Aorta (tissue), 5 donors: ENCODE data around the gene ELP5. TPM values are rescaled to one million over a fixed set of nuclear protein-coding genes. Genes with fewer than 3 reads are reported as not detected.

Source experiments
- ATAC-seq: fragments of 200-7000 bp; cut with Tn5 transposase; one replicate; pipeline ENCODE4 v1.9.1; 2022; ENCODE audit warnings: moderate library complexity; ENCODE audit not compliant: low FRiP score
- DNase-seq, 2 donors: peaks; one replicate each; pipeline ENCODE4 v3.0.0-alpha.2; 2020
- H3K27ac ChIP-seq, 2 donors: one replicate each; pipeline ENCODE4 v1.5.1; 2013; ENCODE audit warnings: low read length in 2 of 2, mild to moderate bottlenecking in 2 of 2, moderate library complexity in 2 of 2, control low read depth in 1 of 2, inconsistent platforms in 1 of 2, low read depth in 1 of 2
- H3K27me3 ChIP-seq, 2 donors: one replicate each; pipeline ENCODE4 v1.6.1; 2013; ENCODE audit warnings: control low read depth in 1 of 2, low read length in 1 of 2, mild to moderate bottlenecking in 1 of 2, moderate library complexity in 1 of 2; ENCODE audit not compliant: insufficient read depth in 2 of 2, control insufficient read depth in 1 of 2
- H3K36me3 ChIP-seq, 2 donors: one replicate each; pipeline ENCODE4 v1.6.1; 2013; ENCODE audit warnings: control low read depth in 1 of 2, low read length in 1 of 2, mild to moderate bottlenecking in 1 of 2; ENCODE audit not compliant: insufficient read depth in 2 of 2, control insufficient read depth in 1 of 2
- H3K4me1 ChIP-seq, 2 donors: one replicate each; pipeline ENCODE4 v1.6.1; 2013; ENCODE audit warnings: low read length in 2 of 2, control low read depth in 1 of 2, mild to moderate bottlenecking in 1 of 2, moderate library complexity in 1 of 2; ENCODE audit not compliant: insufficient read depth in 2 of 2, control insufficient read depth in 1 of 2
- H3K4me3 ChIP-seq, 2 donors: one replicate each; pipeline ENCODE4 v1.5.1; 2013; ENCODE audit warnings: low read length in 2 of 2, control low read depth in 1 of 2, mild to moderate bottlenecking in 1 of 2
- H3K9me3 ChIP-seq: one replicate; pipeline ENCODE4 v1.6.1; 2013; ENCODE audit warnings: mild to moderate bottlenecking, low read length; ENCODE audit not compliant: control insufficient read depth
- WGBS, 2 donors: extraction: QIAGEN DNeasy Blood & Tissue Kit; methylation state at CpG; one replicate each; pipeline ENCODE4 v1.1.7; 2013; 5-methylcytosine and 5-hydroxymethylcytosine counted together
- intact Hi-C, 2 donors: fragments of 100-400 bp; cut with DNase I; formaldehyde crosslinking; loops; one replicate each; pipeline versions ENCODE4 v1.14.2 to v1.15.0; 2022
- polyA plus RNA-seq, 2 donors: library from polyadenylated mRNA; stranded (reverse); fragments of 200-250 nt; gene quantifications; one replicate each; pipeline ENCODE4 v1.2.3, GENCODE V29; 2013
- total RNA-seq, 2 donors: library from RNA; stranded (reverse); fragmentation: NEBNext Ultra II Directional; extraction: Animal tissue kit (Norgen Biotek cat#: 25700); gene quantifications; one replicate each; pipeline ENCODE4 v1.2.1, GENCODE V29; 2021
- donor health status: healthy with polysubstance abuse.
- donor health status: Bipolar disorder and iron deficiency.
- donor health status: DM: no; HTN: no; CAD: no.
- donor health status: DM: no; HTN: no; CAD: no.
- donor health status: DM: yes; HTN: yes; CAD: no.

ELP5 gene
- total and polyA plus RNA-seq, 4 donors = 26.6 to 51.1 (median 28.9) TPM

DNA sequence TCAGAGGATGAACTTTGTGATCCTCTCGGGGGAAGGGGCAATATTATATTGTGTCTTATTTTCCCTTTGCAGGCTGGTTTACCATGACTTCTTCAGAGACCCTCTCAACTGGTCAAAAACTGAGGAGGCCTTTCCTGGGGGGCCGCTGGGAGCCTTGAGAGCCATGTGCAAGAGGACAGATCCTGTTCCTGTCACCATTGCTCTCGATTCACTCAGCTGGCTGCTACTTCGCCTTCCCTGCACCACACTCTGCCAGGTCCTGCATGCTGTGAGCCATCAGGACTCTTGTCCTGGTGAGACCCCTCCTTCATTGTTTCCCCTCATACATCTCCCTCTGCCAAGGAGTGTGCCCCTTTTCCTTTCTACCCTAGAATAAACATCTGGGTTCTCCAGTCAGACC lies 2.5 kb downstream of the ELP5 start:
- ATAC-seq = no peak
- Histone ChIP-seq H3K9me3 (no peaks in the 10 kb centered on the region), H3K27ac (no peak overlapping the region), H3K4me3 (no peak overlapping the region), H3K36me3 (peaks cover 0 to 8% of the 10 kb centered on the region in 2 donors), H3K4me1 (no peaks in the 10 kb centered on the region), H3K27me3 (no peaks in the 10 kb centered on the region)
- intact Hi-C loops = loop anchor here in 1 of 2 donors (5.0 kb wide), 1 partner anchor 43 kb away; no protein-coding TSS in a partner anchor
- no peak for DNase-seq
- 92 to 95% methylated on average over 4 of the region's 4 CpGs for WGBS, 2 donors

DNA sequence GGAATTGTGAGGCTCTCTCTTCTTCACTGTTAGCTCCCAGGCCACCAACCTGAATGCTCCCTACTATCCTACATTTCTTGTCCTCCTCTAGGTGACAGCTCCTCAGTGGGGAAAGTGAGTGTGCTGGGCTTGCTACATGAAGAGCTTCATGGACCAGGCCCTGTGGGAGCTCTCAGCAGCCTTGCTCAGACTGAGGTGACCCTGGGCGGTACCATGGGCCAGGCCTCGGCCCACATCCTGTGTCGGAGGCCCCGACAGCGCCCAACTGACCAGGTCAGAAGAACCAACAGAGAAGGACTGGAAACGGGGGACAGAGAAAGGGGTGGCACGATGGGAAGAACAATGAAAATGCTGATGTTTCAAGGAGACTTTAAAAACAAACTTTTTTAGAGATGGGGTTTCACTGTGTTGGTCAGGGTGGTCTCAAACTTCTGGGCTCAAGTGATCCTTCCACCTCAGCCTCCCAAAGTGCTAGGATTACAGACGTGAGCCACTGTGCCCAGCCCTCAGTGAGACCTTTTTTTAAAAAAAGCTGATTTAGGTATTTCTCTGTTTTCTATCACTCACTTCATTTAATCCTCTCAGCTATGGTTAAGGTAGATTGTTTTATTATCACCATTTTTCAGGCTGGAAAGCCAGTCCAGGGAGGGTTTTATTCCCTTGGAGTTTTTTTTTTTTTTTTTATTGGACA lies 4.9 kb downstream of the ELP5 start:
- no peak for DNase-seq
- Histone ChIP-seq H3K36me3 (peaks cover 0 to 8% of the 10 kb centered on the region in 2 donors), H3K4me1 (no peaks in the 10 kb centered on the region), H3K4me3 (no peak overlapping the region), H3K9me3 (no peaks in the 10 kb centered on the region), H3K27me3 (no peaks in the 10 kb centered on the region), H3K27ac (no peak overlapping the region)
- ATAC-seq = no peak
- intact Hi-C loops = no loop called here
- 88 to 91% methylated on average over 8 of the region's 8 CpGs for WGBS, 2 donors

DNA sequence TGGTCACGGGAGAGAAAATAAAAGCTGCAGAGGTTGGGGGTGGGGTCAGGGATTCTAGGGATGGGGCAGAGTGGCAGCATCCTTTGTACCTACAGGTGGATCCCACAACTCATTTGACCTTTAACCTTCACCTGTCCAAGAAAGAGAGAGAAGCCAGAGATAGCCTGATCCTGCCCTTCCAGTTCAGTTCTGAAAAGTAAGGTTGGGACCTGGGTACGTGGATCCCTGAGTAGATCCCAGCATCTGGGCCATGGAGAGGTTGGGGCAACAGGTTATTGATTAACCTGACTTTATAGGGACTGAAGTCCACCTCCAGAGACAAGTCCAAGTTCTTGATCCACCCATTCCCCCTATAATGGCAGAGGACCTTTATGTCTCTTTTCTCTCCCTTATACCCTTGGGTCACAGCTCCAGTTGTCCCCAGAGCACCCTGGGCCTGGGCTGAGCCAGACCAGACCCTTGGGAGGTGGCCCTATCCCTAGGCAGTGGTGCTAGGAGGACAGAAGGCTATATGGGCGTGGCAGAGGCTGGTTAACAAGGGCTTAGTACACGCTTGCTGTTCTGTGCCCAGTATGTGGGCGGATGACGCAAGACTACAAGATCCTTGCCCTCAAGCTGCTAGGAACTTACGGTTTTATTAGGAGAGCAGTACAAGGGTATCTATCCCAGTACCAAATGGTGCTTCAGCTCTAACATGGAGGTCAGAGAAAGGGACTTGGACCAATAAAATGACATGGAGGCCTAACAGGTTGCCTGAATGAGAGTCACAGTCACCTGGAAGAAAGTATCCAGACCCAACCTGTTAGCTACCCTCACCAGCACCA lies 6.9 kb downstream of the ELP5 start:
- intact Hi-C loops = no loop called here
- peak in 1 of 2 donors; percentile 53 for DNase-seq
- WGBS, 2 donors = 83 to 85% methylated on average over 7 of the region's 7 CpGs
- Histone ChIP-seq H3K4me1 (no peaks in the 10 kb centered on the region), H3K27ac (no peak overlapping the region), H3K4me3 (no peak overlapping the region), H3K27me3 (peaks cover 0 to 3% of the 10 kb centered on the region in 2 donors), H3K9me3 (no peaks in the 10 kb centered on the region), H3K36me3 (peaks cover 0 to 8% of the 10 kb centered on the region in 2 donors)
- ATAC-seq = no peak

DNA sequence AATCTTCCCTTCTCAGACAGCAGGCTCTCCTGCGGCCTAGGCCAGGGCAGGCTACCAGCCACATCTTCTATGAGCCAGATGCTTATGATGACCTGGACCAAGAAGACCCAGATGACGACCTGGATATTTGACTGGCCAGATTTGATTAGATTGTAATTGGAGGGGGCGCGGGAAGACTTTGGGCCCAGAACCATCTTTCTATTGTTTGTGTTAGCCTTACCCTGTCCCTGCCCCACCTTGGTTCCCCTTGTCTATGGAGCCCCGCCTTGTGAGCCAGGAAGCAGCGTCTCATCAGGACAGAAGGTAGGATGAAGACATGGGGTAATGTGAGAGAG lies 7.5 kb downstream of the ELP5 start:
- WGBS, 2 donors = 94 to 97% methylated on average over 6 of the region's 6 CpGs
- ATAC-seq = no peak
- intact Hi-C loops = no loop called here

DNA sequence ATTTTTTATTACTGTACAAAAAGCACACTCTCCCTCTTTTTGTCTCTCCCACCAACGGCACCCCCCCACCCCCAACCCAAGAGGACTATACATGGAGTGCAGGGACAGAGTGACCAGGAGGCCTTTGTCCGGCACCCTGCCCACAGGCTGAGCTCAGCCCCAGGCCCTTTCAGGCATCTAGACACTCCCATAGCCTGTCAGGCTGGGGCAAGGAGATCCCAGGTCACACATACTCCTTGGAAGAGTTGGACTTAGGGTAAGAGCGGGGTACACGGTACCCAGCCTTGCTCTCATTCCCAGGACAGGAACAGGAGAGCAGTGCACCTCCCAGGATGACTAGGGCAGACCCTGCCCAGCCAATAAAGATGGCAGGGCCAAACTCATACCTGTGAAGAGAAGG lies 8.1 kb downstream of the ELP5 start:
- intact Hi-C loops = no loop called here
- H3K27ac ChIP-seq = no peak overlapping the region
- H3K36me3 ChIP-seq = peaks cover 0 to 5% of the 10 kb centered on the region in 2 donors
- ATAC-seq (no peak), DNase-seq (no peak)
- H3K4me1 ChIP-seq = no peaks in the 10 kb centered on the region
- H3K27me3 ChIP-seq = peaks cover 0 to 3% of the 10 kb centered on the region in 2 donors
- WGBS, 2 donors = 81 to 87% methylated on average over 4 of the region's 4 CpGs
- H3K9me3 ChIP-seq = no peaks in the 10 kb centered on the region
- no peak overlapping the region for H3K4me3 ChIP-seq

More for the DNA sequence above, 7.5 kb downstream of the ELP5 start:
- Histone ChIP-seq H3K27me3 (peaks cover 0 to 3% of the 10 kb centered on the region in 2 donors), H3K27ac (no peak overlapping the region), H3K4me1 (no peaks in the 10 kb centered on the region), H3K9me3 (no peaks in the 10 kb centered on the region), H3K36me3 (peaks cover 0 to 6% of the 10 kb centered on the region in 2 donors), H3K4me3 (no peak overlapping the region)
- DNase-seq = no peak

DNA sequence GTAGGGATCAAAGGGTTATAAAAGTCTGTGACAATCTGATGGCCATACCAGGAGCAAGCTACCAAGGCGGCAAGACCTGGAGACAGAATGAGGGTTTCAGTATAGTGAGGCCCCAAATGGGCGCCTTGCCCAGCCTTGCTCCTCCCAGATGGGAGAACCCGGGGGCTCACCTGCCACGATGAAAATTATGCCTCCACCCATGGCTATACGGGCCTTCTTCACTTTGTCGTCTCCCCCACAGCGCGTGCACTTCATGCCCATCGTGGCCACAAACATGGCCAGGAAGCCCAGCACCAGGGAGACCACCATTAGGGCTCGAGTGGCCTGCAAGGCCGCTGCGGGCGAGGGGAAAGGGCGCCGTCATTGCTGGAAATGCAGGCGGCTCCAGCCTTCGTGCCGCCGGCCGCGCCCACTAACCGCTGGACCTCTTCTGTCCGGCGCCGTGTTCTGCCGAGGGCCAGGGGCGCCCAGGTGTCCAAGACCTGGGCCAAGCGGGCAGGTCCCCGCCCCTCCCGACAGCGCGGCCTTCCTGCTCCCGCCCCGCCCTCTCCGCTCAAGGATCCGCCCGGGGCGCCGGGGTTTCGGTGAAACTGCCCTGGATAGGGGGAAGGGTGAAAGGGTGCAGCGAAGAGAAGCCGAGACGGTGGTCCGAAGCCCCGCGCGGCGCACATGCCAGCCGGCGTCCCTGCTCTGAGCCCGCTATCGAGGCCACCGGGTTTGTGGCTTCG lies 8.8 kb downstream of the ELP5 start:
- intact Hi-C loops = no loop called here
- DNase-seq (peak in 1 of 2 donors; percentile 65), ATAC-seq (peak; percentile 53)
- 6 to 7% methylated on average over 45 to 54 of the region's 54 CpGs for WGBS, 2 donors
- peaks cover 0 to 5% of the 10 kb centered on the region in 2 donors for H3K36me3 ChIP-seq
- no peak overlapping the region for H3K4me3 ChIP-seq
- peaks cover 0 to 3% of the 10 kb centered on the region in 2 donors for H3K27me3 ChIP-seq
- no peaks in the 10 kb centered on the region for H3K9me3 ChIP-seq
- no peak overlapping the region for H3K27ac ChIP-seq
- H3K4me1 ChIP-seq = no peaks in the 10 kb centered on the region

DNA sequence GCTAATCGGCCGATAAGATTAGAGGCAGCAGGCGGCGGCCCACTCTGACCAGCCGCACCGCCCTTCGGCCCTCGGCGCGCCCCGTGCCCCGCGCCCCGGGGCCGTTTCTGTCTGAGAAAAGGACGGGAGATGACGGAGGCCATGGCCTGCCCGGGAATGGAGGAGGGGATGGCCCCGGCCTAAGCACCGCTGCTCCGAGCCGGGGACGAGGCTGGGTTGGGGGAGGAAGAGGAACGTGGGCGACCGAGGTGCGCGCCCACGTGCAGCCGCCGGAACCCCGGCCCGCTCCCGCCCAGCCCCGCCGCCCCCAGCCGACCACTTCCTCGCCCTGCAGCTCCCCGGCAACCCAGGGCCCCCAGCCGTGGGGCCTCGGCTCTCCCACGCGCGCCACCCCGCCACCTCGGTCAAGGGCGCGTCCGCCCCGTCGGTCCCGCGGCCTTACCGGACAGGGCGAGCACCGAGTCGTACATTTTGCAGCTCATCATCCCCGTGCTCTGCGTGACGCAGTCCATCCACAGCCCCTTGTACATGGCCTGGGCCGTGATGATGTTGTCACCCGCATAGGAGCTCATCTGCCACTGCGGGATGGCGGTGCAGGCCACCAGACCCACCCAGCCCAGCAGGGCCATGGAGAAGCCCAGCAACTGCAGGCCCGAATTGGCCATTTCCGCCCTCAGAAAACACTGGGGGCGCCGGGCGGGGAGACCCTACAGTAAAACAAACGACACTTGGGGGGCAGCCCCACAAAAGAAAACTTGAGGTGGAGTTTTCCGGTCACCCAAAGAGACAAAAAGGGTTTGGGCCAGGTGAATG lies 9.6 kb downstream of the ELP5 start:
- Histone ChIP-seq H3K4me1 (no peaks in the 10 kb centered on the region), H3K27ac (no peak overlapping the region), H3K36me3 (peaks cover 0 to 4% of the 10 kb centered on the region in 2 donors), H3K27me3 (peaks cover 0 to 3% of the 10 kb centered on the region in 2 donors), H3K4me3 (no peak overlapping the region), H3K9me3 (no peaks in the 10 kb centered on the region)
- intact Hi-C loops = no loop called here
- DNase-seq (no peak), ATAC-seq (peak; percentile 15)
- WGBS, 2 donors = 6 to 7% methylated on average over 50 to 71 of the region's 71 CpGs
